ENCODE results near the gene HAT1.
"Not testable (repeated sequence)": the region's sequence is repeated elsewhere in the genome, so short reads cannot be mapped to it uniquely, and the experiment has no call there.

HAT1 gene

DNA sequence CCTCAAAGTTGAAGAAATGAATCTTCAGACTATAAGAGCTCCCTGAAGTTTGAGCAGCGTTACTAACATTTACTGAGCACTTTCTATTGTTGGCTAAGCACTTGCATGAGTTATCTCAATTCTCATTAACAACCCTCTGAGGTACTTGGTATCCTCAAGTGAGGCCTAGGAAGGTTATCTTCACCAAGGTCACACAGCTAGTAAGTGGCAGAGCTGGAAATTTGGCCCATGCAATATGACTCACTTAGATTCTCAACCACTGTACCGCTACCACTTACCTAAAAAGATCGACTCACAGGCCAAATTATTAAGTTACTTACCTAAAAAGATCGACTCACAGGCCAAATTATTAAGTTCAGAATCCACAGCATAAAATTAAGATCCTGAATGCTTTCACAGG lies 68.8 kb downstream of the HAT1 start:
- DNase-seq (ENCODE audit: insufficient read length, low spot score) (no peak), FAIRE-seq (no peak)
- TF ChIP-seq, protein P1, sequence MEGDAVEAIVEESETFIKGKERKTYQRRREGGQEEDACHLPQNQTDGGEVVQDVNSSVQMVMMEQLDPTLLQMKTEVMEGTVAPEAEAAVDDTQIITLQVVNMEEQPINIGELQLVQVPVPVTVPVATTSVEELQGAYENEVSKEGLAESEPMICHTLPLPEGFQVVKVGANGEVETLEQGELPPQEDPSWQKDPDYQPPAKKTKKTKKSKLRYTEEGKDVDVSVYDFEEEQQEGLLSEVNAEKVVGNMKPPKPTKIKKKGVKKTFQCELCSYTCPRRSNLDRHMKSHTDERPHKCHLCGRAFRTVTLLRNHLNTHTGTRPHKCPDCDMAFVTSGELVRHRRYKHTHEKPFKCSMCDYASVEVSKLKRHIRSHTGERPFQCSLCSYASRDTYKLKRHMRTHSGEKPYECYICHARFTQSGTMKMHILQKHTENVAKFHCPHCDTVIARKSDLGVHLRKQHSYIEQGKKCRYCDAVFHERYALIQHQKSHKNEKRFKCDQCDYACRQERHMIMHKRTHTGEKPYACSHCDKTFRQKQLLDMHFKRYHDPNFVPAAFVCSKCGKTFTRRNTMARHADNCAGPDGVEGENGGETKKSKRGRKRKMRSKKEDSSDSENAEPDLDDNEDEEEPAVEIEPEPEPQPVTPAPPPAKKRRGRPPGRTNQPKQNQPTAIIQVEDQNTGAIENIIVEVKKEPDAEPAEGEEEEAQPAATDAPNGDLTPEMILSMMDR (IDR thresholded peaks at IDR 0.05; ENCODE audit: insufficient read depth, missing control alignments), result no peak

DNA sequence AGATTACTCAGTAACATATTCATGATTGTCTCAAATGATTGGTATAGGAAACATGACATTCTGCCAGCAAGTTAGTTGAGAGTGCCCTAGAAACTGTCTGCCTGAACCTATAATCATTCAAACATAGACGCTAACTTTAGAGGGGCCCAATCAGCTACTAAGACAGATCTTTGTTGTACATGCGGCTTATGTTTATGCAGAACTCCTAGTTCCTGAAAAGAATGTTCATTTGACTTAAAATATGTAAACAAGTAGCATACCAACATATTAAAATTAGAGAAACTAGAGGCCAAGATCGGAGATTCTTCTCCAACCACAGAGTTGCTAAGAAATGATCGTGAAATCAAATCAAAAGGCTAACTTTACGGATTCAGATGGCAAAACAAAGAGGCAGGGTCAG lies 73.3 kb downstream of the HAT1 start:
- TF ChIP-seq, protein P1 (IDR thresholded peaks at IDR 0.05; ENCODE audit: insufficient read depth, missing control alignments), result no peak
- FAIRE-seq, result no peak
- DNase-seq (ENCODE audit: insufficient read length, low spot score), result no peak

DNA sequence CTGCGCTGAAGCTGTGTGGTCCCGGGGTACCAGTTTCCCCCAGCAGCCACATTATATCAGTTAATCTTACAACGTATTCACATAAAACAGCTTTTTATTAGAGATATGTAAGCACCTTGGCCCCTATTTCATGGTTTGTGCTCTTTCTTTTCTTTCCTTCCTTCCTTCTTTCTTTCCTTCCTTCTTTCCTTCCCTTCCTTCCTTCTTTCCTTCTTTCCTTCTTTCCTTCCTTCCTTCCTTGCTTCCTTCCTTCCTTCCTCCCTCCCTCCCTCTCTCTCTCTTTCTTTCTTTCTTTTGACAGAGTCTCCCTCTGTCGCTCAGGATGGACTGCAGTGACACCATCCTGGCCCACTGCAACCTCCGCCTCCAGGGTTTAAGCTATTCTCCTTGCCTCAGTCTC lies 73.8 kb downstream of the HAT1 start:
- FAIRE-seq (no peak), DNase-seq (ENCODE audit: insufficient read length, low spot score) (no peak)
- TF ChIP-seq, protein P1 (IDR thresholded peaks at IDR 0.05; ENCODE audit: insufficient read depth, missing control alignments), result no peak

DNA sequence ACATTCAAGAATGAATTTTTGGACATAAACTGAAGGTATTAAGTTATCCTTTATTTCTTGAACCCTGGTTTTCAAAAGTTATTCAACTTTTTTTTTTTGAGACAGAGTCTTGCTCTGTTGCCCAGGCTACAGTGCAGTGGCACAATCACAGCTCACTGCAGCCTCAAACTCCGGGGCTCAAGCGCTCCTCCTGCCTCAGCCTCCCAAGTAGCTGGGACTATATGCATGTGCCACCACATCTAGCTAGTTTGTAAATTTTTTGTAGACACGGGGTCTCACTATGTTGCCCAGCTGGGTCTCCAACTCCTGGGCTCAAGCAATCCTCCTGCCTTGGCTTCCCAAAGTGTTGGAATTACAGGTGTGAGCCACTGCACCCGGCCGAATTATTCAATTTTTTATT lies 74.8 kb downstream of the HAT1 start:
- not testable (repeated sequence) for DNase-seq (ENCODE audit: insufficient read length, low spot score)

DNA sequence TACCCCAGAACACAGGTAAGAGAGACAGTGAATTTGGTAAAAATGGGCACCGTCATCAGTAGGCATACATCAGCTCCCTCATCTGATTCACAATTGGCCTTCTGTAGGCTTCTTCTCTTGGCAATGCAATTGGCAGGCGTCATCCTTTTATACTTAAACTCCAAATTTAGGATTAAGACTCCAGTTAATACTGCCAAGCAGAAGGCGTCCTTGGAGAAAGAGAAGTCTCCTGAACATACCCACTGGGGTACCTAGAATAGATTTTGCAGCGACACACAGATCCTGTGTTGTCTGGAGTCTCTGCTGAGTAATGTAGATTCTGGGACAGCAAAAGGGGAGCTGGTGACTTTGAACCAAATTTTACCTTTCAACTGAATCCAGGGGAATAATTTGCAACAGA lies 76.9 kb downstream of the HAT1 start:
- TF ChIP-seq, protein P1 (IDR thresholded peaks at IDR 0.05; ENCODE audit: insufficient read depth, missing control alignments), result no peak
- no peak for DNase-seq (ENCODE audit: insufficient read length, low spot score)
- no peak for FAIRE-seq

More for the DNA sequence above, 74.8 kb downstream of the HAT1 start:
- not testable (repeated sequence) for FAIRE-seq

DNA sequence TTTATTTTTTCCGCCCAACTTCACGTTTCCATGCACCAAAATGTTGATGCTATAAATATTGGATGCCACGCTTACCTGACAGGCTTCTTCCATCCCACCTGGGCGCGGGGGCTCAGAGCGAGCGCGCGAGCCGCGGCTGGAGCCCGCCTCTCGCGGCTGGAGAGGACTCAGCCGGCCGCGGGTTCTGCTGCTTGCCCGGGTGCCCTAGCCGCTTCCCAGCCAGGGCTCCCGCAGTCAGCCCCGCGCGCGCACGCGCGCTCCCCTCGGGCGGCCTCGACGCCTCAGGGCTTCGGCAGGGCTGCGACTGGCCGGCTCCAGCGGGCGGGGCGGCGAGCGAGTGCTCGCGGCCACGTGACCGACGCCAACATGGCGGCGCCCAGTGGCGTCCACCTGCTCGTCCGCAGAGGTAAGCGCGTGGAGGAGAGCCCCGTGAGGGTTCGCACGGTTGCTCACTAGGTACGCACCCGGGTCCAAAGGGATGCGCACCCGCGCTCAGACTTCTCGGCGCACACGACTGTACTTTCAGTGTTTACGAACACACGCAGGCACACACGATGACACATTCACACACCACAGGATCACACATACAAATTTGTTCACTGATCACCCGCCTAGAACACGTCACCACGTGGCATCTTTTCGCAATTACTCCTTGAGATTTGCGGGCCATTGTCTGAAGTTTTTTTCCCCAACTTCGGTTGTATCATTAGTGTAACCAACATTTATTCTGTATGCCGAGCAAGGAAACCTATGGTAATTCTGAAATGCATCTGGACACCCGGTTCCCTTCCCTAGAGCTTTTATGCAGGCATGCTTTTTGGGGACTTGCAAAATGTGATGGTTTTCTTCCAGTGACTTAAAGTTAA lies 77.6 kb downstream of the HAT1 start, which contains the start of gene METAP1D:
Gene METAP1D, plus strand, starts transcription at position 350 of the 866 bp plus-strand sequence. Its CDS starts 17 bp downstream, at position 367.
- FAIRE-seq (no peak), DNase-seq (ENCODE audit: insufficient read length, low spot score) (peak; percentile 94)
- TF ChIP-seq, protein P1 (IDR thresholded peaks at IDR 0.05; ENCODE audit: insufficient read depth, missing control alignments), result no peak

DNA sequence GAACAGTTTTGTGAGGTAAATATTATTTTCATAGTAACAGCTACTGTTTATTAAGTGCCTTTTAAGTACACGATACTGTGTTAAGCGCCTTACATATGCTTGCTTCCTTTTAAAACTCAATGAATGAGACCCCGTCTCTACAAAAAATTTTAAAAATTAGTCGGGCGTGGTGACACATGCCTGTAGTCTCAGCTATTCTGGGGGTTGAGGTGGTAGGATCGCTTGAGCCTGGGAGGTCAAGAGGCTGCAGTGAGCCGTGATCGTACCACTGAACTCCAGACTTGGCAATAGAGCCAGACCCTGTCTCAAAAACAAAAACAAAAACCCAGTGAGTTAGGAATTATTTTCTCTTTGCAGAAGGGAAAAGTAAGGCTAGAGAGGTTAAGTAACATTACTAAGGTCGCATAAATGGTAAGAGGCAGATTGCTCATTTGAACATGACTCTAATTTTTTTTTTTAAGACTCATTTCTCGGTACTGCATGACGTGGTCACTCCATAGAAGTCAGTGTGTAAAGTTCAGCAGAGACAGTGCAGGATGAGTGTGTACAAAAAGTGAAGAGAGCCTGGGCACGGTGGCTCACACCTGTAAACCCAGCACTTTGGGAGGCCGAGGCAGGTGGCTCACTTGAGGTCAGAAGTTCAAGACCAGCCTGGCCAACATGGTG lies 78.6 kb downstream of the HAT1 start:
- TF ChIP-seq, protein P1 (IDR thresholded peaks at IDR 0.05; ENCODE audit: insufficient read depth, missing control alignments), result no peak
- DNase-seq (ENCODE audit: insufficient read length, low spot score), result no peak
- no peak for FAIRE-seq

Data from D721Med (cell line).